SU-DHL-6 (cell line): Measurements from ENCODE around the gene DEDD2.

Source experiments
- H2AFZ ChIP-seq: fragments of 200-600 bp; sonication (generic); 2 replicates; pipeline ENCODE4 v1.6.1; 2014; ENCODE audit warnings: low read depth, mild to moderate bottlenecking, moderate library complexity, mixed read lengths, antibody characterized with exemption, low read length; ENCODE audit not compliant: severe bottlenecking
- H3F3A ChIP-seq: fragments of 200-600 bp; shearing (Covaris generic); 2 replicates; pipeline ENCODE4 v1.6.0; 2016; ENCODE audit warnings: antibody characterized with exemption, mild to moderate bottlenecking; ENCODE audit not compliant: insufficient read depth
- H3K27ac ChIP-seq: fragments of 200-600 bp; sonication (generic); 2 replicates; pipeline ENCODE4 v1.5.1; 2016; ENCODE audit warnings: low read depth, mild to moderate bottlenecking, low read length, moderate library complexity, mixed read lengths
- H3K27me3 ChIP-seq: fragments of 200-600 bp; sonication (generic), shearing (Covaris generic); 2 replicates; pipeline ENCODE4 v1.6.0; 2014; ENCODE audit warnings: mild to moderate bottlenecking, low read length
- H3K36me3 ChIP-seq: fragments of 200-600 bp; sonication (generic); 2 replicates; pipeline ENCODE4 v1.6.1; 2014; ENCODE audit warnings: mild to moderate bottlenecking, low read length, mixed read lengths
- H3K4me2 ChIP-seq: fragments of 300-600, 200-600 bp; shearing (Covaris generic), sonication (generic); 2 replicates; pipeline ENCODE4 v1.6.0; 2014; ENCODE audit warnings: low read length, low read depth, mild to moderate bottlenecking; ENCODE audit not compliant: poor library complexity, severe bottlenecking
- H3K4me3 ChIP-seq: fragments of 200-600 bp; sonication (generic); 2 replicates; pipeline ENCODE4 v1.5.1; 2014; ENCODE audit warnings: antibody characterized with exemption, low read length, mild to moderate bottlenecking, mixed read lengths; ENCODE audit not compliant: insufficient read depth, poor library complexity, severe bottlenecking
- H3K79me2 ChIP-seq: fragments of 200-600 bp; sonication (generic); 2 replicates; pipeline ENCODE4 v1.6.1; 2014; ENCODE audit warnings: mild to moderate bottlenecking, low read length, moderate library complexity; ENCODE audit not compliant: insufficient read depth
- H3K9ac ChIP-seq: fragments of 200-600 bp; sonication (generic); 2 replicates; pipeline ENCODE4 v1.7.0; 2014; ENCODE audit warnings: mild to moderate bottlenecking, low read length
- H3K9me2 ChIP-seq: fragments of 200-600 bp; sonication (generic); replicated peaks from 2 replicates; pipeline ENCODE4 v1.6.1; 2014; ENCODE audit warnings: low read length; ENCODE audit not compliant: insufficient read depth
- H3K9me3 ChIP-seq: fragments of 200-600 bp; sonication (generic); 2 replicates; pipeline ENCODE4 v1.6.1; 2014; ENCODE audit warnings: low read length, mixed read lengths; ENCODE audit not compliant: insufficient read depth
- H4K20me1 ChIP-seq: fragments of 200-600 bp; sonication (generic); 2 replicates; pipeline ENCODE4 v1.6.1; 2014; ENCODE audit warnings: low read depth, mild to moderate bottlenecking, antibody characterized with exemption, low read length, moderate library complexity, mixed read lengths
- CTCF ChIP-seq: fragments of 200-600 bp; sonication (generic); IDR thresholded peaks from one replicate; pipeline ENCODE4 v1.5.1; 2017; ENCODE audit warnings: antibody characterized with exemption, mild to moderate bottlenecking, low read length, moderate library complexity; ENCODE audit not compliant: insufficient read depth, poor library complexity, severe bottlenecking
- EZH2phosphoT487 ChIP-seq: fragments of 200-600 bp; sonication (generic), shearing (Covaris generic); conservative IDR thresholded peaks from 2 replicates; pipeline ENCODE4 v1.6.1; 2018; ENCODE audit warnings: mild to moderate bottlenecking, antibody characterized with exemption, low read length, moderate library complexity, mixed read lengths

Gene DEDD2

DNA sequence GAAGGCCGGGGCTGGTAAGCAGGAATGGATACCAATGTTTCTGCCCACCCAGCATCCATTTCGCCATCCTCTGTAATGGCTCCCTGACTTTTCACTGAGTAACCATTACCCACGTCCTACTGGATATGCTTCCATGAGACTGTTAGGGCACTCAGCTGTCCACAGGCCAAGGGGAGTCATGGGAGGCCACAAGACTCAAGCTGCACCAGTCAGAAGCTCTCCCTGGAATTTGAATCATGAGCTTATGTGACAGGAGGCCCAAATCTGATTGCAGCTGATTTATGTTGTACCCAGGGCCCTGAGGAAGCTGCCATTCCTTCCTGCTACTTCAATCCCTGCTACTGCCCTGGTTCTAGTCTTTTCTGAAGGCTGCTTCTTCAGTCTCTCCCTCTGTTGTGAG, 28.3 kb downstream of the DEDD2 start:
- Histone ChIP-seq H4K20me1 (no peaks in the 10 kb centered on the region), H3K4me3 (no peak overlapping the region), H2AFZ (no peak overlapping the region), H3K9ac (no peak overlapping the region), H3K36me3 (no peaks in the 10 kb centered on the region), H3K4me2 (no peak overlapping the region), H3K79me2 (no peaks in the 10 kb centered on the region), H3K27me3 (no peaks in the 10 kb centered on the region), H3K9me2 (no peaks in the 10 kb centered on the region), H3F3A (no peaks in the 10 kb centered on the region), H3K9me3 (no peaks in the 10 kb centered on the region), H3K27ac (no peak overlapping the region)
- no peak for TF ChIP-seq EZH2phosphoT487
- TF ChIP-seq CTCF: no peak

GRCh38 chr19:42188665-42189064, 28.8 kb downstream of the DEDD2 start:
- no peak overlapping the region for H3K4me2 ChIP-seq
- H2AFZ ChIP-seq: no peak overlapping the region
- H3K9me3 ChIP-seq: no peaks in the 10 kb centered on the region
- no peaks in the 10 kb centered on the region for H4K20me1 ChIP-seq
- H3K4me3 ChIP-seq: no peak overlapping the region
- H3K9ac ChIP-seq: no peak overlapping the region
- H3K27me3 ChIP-seq: no peaks in the 10 kb centered on the region
- H3K9me2 ChIP-seq: no peaks in the 10 kb centered on the region
- H3K36me3 ChIP-seq: no peaks in the 10 kb centered on the region
- TF ChIP-seq CTCF: no peak
- no peak for TF ChIP-seq EZH2phosphoT487
- H3K27ac ChIP-seq: no peak overlapping the region
- no peaks in the 10 kb centered on the region for H3F3A ChIP-seq
- H3K79me2 ChIP-seq: no peaks in the 10 kb centered on the region

GRCh38 chr19:42185277-42185676, 32.2 kb downstream of the DEDD2 start:
- Histone ChIP-seq H3K4me3 (no peak overlapping the region), H3K4me2 (no peak overlapping the region), H3K9ac (no peak overlapping the region), H3F3A (no peaks in the 10 kb centered on the region), H3K36me3 (no peaks in the 10 kb centered on the region), H3K27me3 (no peaks in the 10 kb centered on the region), H3K9me2 (no peaks in the 10 kb centered on the region), H3K9me3 (no peaks in the 10 kb centered on the region), H3K27ac (no peak overlapping the region), H2AFZ (no peak overlapping the region), H4K20me1 (no peaks in the 10 kb centered on the region), H3K79me2 (no peaks in the 10 kb centered on the region)
- TF ChIP-seq EZH2phosphoT487: no peak
- TF ChIP-seq CTCF: no peak
